ENCODE results near the gene CUL4A.

The CUL4A gene

GRCh38 chr13:113229791-113230190 is 20.4 kb downstream of the CUL4A start:
- Histone ChIP-seq H3F3A (ENCODE audit: low read depth) (no peaks in the 10 kb centered on the region), H3K27me3 (ENCODE audit: insufficient read depth, low read length, poor library complexity, severe bottlenecking) (no peaks in the 10 kb centered on the region), H3K4me2 (ENCODE audit: low read depth, low read length, poor library complexity, severe bottlenecking) (no peak overlapping the region), H3K9ac (ENCODE audit: low read depth, low read length, poor library complexity, severe bottlenecking) (no peak overlapping the region), H3K4me3 (ENCODE audit: low read length, poor library complexity, severe bottlenecking) (no peak overlapping the region), H3K9me2 (replicated peaks; ENCODE audit: low read depth, low read length) (no peaks in the 10 kb centered on the region), H3K9me3 (ENCODE audit: insufficient read depth, low read depth, low read length) (no peaks in the 10 kb centered on the region), H3K36me3 (ENCODE audit: insufficient read depth, low read length) (peaks cover 69% of the 10 kb centered on the region; the same call in 1 of the 2 replicates), H3K4me1 (ENCODE audit: insufficient read depth, low read length, poor library complexity, severe bottlenecking) (no peaks in the 10 kb centered on the region), H4K20me1 (ENCODE audit: insufficient read depth, low read length, poor library complexity, severe bottlenecking) (no peaks in the 10 kb centered on the region), H2AFZ (ENCODE audit: low read length) (no peak overlapping the region), H3K79me2 (ENCODE audit: insufficient read depth, low read length) (no peaks in the 10 kb centered on the region)
- TF ChIP-seq, protein P1, sequence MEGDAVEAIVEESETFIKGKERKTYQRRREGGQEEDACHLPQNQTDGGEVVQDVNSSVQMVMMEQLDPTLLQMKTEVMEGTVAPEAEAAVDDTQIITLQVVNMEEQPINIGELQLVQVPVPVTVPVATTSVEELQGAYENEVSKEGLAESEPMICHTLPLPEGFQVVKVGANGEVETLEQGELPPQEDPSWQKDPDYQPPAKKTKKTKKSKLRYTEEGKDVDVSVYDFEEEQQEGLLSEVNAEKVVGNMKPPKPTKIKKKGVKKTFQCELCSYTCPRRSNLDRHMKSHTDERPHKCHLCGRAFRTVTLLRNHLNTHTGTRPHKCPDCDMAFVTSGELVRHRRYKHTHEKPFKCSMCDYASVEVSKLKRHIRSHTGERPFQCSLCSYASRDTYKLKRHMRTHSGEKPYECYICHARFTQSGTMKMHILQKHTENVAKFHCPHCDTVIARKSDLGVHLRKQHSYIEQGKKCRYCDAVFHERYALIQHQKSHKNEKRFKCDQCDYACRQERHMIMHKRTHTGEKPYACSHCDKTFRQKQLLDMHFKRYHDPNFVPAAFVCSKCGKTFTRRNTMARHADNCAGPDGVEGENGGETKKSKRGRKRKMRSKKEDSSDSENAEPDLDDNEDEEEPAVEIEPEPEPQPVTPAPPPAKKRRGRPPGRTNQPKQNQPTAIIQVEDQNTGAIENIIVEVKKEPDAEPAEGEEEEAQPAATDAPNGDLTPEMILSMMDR (conservative IDR thresholded peaks at IDR 0.05; ENCODE audit: low read length): no peak
- TF ChIP-seq EZH2phosphoT487 (IDR thresholded peaks at IDR 0.05; ENCODE audit: borderline replicate concordance): no peak

DNA sequence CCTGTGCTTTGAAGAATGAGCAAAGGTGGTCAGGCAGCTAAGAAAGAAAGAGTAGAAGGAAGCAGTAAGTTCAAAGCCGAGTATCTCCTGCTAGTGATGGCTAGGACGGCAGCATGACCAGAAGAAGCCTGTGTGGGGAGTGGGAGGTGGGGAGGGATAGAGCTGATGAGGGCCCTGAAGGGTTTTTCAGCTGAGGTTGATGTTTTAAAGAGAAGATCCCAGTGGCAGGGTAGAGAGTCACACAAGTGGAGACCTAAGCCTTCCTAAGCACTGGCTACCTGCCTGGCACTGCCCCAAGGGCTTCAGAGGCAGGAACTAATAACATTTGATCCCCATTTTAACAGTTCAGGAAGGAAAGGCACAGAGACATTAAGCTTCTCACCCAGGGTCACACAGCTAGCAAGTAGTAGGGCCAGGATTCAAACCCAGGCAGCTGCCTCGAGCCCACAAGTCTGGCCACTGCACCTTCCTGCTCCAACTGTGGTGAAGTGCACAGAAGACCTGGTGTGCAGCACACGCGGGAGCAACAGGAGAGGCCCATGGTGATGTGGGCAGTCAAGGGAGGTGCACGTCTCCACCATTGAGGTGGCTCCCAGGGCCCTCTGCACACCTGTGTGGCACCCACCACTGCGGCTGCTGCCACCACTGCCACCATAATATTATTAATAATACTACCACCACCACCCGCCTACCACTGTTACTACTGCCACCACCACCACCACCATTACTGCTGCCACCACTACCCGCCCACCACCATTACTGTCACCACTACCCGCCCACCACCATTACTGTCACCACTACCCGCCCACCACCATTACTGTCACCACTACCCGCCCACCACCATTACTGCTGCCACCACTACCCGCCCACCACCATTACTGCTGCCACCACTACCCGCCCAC is 22.1 kb downstream of the CUL4A start:
- Histone ChIP-seq H3K9me2 (replicated peaks; ENCODE audit: low read depth, low read length) (no peaks in the 10 kb centered on the region), H3K9ac (ENCODE audit: low read depth, low read length, poor library complexity, severe bottlenecking) (no peak overlapping the region), H3K27me3 (ENCODE audit: insufficient read depth, low read length, poor library complexity, severe bottlenecking) (no peaks in the 10 kb centered on the region), H3K4me1 (ENCODE audit: insufficient read depth, low read length, poor library complexity, severe bottlenecking) (no peaks in the 10 kb centered on the region), H4K20me1 (ENCODE audit: insufficient read depth, low read length, poor library complexity, severe bottlenecking) (no peaks in the 10 kb centered on the region), H3K4me2 (ENCODE audit: low read depth, low read length, poor library complexity, severe bottlenecking) (no peak overlapping the region), H3K4me3 (ENCODE audit: low read length, poor library complexity, severe bottlenecking) (no peak overlapping the region), H2AFZ (ENCODE audit: low read length) (no peak overlapping the region), H3F3A (ENCODE audit: low read depth) (no peaks in the 10 kb centered on the region), H3K9me3 (ENCODE audit: insufficient read depth, low read depth, low read length) (no peaks in the 10 kb centered on the region), H3K79me2 (ENCODE audit: insufficient read depth, low read length) (no peaks in the 10 kb centered on the region), H3K36me3 (ENCODE audit: insufficient read depth, low read length) (peaks cover 55% of the 10 kb centered on the region; the same call in 1 of the 2 replicates)
- TF ChIP-seq EZH2phosphoT487 (IDR thresholded peaks at IDR 0.05; ENCODE audit: borderline replicate concordance): no peak
- TF ChIP-seq, protein P1 (conservative IDR thresholded peaks at IDR 0.05; ENCODE audit: low read length): no peak

GRCh38 chr13:113232208-113233003 is 23.0 kb downstream of the CUL4A start:
- H3K36me3 ChIP-seq (ENCODE audit: insufficient read depth, low read length): peaks cover 50% of the 10 kb centered on the region; the same call in 1 of the 2 replicates
- H3K4me2 ChIP-seq (ENCODE audit: low read depth, low read length, poor library complexity, severe bottlenecking): no peak overlapping the region
- H4K20me1 ChIP-seq (ENCODE audit: insufficient read depth, low read length, poor library complexity, severe bottlenecking): no peaks in the 10 kb centered on the region
- H3K9ac ChIP-seq (ENCODE audit: low read depth, low read length, poor library complexity, severe bottlenecking): no peak overlapping the region
- no peaks in the 10 kb centered on the region for H3K9me3 ChIP-seq (ENCODE audit: insufficient read depth, low read depth, low read length)
- TF ChIP-seq, protein P1 (conservative IDR thresholded peaks at IDR 0.05; ENCODE audit: low read length): no peak
- no peak for TF ChIP-seq EZH2phosphoT487 (IDR thresholded peaks at IDR 0.05; ENCODE audit: borderline replicate concordance)
- H3F3A ChIP-seq (ENCODE audit: low read depth): no peaks in the 10 kb centered on the region
- H3K4me3 ChIP-seq (ENCODE audit: low read length, poor library complexity, severe bottlenecking): no peak overlapping the region
- no peaks in the 10 kb centered on the region for H3K79me2 ChIP-seq (ENCODE audit: insufficient read depth, low read length)
- H3K9me2 ChIP-seq (replicated peaks; ENCODE audit: low read depth, low read length): no peaks in the 10 kb centered on the region
- no peaks in the 10 kb centered on the region for H3K4me1 ChIP-seq (ENCODE audit: insufficient read depth, low read length, poor library complexity, severe bottlenecking)
- H3K27me3 ChIP-seq (ENCODE audit: insufficient read depth, low read length, poor library complexity, severe bottlenecking): no peaks in the 10 kb centered on the region
- no peak overlapping the region for H2AFZ ChIP-seq (ENCODE audit: low read length)
